ENCODE measurements around the gene VSTM2L.
"Not testable (repeated sequence)": the region's sequence is repeated elsewhere in the genome, so short reads cannot be mapped to it uniquely, and the experiment has no call there.

Gene VSTM2L

GRCh38 chr20:37902504-37903313, at the start of gene VSTM2L:
TSS of gene VSTM2L (plus strand) at chr20:37903127. CDS start at chr20:37903351, 224 bp downstream.
- peak; percentile 54 for DNase-seq (ENCODE audit: low read depth)

DNA sequence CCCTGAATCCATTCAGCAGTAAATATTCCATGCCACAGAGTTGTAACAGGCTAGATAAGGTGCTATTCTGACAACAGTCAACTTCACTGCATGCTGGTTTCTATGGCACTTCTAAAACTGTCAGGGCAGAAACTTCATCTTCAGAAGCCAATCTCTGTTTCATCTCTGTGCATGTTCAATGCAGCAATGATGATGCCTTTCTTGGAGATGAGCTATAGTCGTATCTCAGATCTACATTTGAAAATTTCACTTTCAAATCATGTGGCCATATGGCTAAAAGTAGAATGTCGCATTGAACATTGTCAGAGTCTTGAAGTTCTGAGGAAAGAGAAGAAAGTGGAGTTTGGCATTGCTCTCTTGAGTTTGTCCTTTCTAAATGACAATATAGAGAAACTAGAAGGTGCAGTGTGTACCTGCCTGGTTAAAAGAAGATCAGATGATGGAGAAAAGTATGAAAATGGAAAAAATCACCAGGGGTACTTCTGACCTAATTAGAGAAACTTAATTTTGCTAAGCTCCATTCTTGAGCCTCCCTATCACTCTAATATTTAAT, 49.0 kb upstream of the VSTM2L start:
- no peak for DNase-seq (ENCODE audit: low read depth)

- not testable (repeated sequence) for DNase-seq (ENCODE audit: low read depth)
These were observed 46.9 kb upstream of the VSTM2L start for GRCh38 chr20:37856034-37856433.

DNA sequence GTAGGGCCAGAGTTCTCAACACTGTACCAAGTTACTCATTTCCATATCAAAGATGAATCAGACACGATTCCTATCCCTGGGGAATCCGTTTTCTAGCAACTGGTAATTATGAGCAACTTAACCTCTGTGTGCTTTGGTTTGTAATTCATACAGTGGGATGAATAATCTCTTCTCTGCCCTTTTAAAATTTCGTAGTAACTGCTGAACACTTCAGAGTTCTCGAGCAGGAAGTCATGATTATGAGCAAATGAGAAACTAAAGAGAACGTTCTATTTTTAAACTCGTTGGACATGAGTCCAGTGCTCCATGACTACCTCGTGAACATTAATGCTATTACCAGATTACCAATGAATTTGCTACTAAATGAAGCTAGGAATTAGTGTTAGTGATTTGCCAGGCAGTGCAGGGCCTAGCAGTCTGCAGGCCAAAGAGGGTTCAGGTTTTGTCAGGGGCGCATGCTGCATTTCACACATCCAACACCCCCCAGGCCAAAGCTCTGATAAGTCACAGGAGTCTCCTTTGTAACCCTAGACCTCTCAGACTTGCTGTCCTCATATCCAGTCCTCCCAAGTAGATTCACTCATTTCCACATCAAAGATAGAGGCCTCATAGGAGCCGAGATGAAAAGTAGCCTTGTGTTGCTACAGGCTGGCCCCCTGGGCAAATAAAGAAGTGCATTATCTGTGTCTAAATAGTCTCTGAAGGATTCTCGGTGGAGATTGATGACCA, 45.8 kb upstream of the VSTM2L start:
- DNase-seq (ENCODE audit: low read depth), result peak; percentile 83

- no peak for DNase-seq (ENCODE audit: low read depth)
These were observed 43.3 kb upstream of the VSTM2L start for GRCh38 chr20:37859406-37860171.

DNA sequence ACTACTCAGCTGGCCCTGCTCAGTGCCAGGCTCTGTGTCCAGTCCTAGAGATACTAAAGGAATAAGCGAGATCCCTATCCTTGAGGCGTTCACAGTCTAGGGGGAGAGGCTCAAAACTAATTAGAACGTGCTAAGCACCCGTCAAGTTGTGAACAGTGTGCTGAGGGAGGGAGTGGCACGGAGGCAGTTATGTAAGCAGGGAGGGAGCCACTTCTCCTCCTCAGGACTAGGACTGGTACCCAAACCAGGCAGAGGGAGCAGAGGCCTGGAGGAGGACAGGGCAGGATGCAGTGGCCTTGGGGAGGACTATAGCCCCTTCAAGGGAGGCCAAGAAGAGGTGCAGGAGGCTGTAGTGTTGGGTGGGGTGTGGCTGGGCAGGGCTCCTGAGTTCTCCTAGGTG, 39.6 kb upstream of the VSTM2L start:
- no peak for DNase-seq (ENCODE audit: low read depth)

- no peak for DNase-seq (ENCODE audit: low read depth)
These were observed 38.6 kb upstream of the VSTM2L start for GRCh38 chr20:37864298-37864697.

- DNase-seq (ENCODE audit: low read depth), result no peak
These were observed 36.9 kb upstream of the VSTM2L start for GRCh38 chr20:37866051-37866450.

GRCh38 chr20:37867289-37868195, 35.4 kb upstream of the VSTM2L start:
- no peak for DNase-seq (ENCODE audit: low read depth)

DNA sequence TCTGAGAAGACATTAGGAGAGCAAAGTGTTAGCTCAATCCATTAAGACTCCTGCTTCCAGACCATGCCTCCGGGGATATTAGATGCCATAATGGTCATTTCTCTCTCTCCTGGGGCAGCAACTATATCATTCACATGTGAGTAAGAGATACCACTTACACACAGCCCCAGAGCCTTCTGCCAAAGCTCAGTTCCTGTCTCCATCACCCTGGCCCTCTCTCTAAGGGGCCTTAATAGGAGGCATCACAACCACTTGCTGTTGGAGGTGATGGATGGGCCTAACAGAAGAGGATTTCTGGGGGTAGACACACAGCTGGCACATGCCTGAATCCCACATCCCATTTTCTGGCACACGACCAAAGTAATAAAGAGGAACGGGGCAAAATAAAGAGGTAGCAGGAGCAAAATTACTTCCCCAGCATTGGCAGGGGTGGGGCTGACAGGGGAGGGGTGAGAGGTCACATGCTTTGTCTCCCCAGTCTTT, 34.0 kb upstream of the VSTM2L start:
- no peak for DNase-seq (ENCODE audit: low read depth)

GRCh38 chr20:37869334-37869861, 33.5 kb upstream of the VSTM2L start:
- no peak for DNase-seq (ENCODE audit: low read depth)

DNA sequence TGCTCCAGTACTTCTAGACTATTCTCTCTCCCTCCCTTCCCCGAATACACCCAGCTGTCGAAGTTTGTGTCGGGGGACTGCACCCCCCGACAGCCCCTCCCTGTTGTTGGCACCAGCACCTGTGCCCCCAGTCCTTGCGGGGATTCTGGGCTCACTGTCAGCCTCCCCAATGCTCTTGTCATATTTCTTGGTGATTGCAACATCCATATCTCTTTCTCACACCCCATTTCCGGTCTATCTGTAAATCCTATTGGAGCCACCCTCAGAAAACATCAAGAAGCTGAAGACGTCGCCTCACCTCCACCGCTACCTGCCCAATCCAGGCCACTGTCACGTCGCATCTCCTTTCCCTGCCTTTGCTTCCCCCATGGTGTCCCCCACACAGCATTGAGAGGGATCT, 32.6 kb upstream of the VSTM2L start:
- DNase-seq (ENCODE audit: low read depth), result no peak

DNA sequence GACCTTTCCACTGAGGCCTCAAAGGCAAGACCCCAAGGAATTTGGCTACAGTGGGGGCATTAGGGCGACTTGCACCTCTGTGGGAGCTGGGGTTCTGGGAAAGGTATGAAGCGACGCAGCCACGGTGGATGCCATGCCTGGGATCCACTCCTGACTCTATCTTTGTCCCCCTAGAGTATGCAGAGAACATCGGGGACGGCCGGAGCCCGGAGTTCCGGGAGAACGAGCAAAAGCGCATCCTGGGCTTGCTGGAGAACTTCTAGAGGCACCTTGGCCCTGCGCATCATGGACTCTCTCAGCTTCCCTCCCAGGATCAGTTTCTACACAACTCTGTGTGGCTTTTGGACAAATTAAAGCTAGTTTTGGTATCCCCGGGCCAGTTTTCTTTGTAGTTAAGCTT, 31.2 kb upstream of the VSTM2L start:
- no peak for DNase-seq (ENCODE audit: low read depth)

DNA sequence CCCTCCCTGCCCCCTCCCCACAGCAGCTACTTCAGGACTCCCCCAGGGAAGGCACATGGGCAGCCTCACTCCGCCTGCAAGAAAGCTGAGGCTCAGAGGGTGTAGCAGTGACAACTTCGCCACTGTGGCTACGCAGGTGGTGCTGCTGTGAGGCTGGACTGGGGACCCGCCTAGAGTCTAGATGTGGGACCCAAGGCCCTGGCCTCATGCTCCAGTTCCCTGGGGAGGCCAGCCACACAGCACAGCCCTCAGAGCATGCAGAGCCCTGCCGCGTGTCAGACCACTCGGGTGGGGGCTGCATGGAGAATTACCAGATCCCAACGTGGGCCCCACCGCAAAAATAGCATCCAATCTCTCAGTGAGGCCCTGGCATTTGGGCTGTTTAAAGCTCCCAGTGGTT, 30.8 kb upstream of the VSTM2L start:
- no peak for DNase-seq (ENCODE audit: low read depth)

DNA sequence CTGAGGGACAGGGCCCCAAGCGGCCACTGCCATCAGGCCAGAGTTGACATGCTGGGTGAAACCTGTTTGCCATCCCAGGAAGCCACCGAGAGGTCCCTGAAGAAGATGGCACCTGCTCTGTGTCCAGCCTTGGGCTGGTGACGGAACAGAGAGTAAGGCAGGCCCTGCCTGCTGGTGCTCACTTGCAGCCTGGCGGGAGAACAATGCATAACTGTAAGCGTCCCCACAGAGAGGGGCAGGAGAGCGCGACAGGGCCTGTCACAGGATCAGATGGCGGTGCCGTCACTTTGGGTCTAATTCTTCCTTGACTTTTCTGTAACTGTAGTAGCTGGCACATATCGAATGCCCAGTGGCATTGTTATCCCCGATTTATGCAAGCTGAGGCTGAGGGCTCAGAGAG, 29.0 kb upstream of the VSTM2L start:
- no peak for DNase-seq (ENCODE audit: low read depth)

- no peak for DNase-seq (ENCODE audit: low read depth)
These were observed 27.3 kb upstream of the VSTM2L start for GRCh38 chr20:37875460-37876175.

DNA sequence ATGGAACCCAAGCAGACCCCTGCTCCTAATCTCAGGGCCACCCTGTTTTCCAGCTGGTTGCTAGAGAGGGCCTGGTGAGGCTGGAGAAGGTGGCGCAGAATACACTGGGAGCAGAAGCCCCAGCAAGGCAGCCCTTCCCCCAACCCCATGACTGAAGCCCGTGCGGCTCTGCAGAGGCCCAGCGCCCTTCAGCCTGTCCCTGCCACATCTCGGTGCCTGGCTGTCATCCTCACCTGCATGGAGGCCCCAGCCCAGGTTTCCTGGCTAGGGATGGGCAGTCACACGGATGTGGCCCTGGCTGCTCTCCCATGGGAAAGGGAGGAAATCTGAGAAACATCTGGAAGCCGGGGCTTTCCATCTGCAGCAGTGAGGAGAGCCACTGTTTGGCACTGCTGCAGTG, 26.1 kb upstream of the VSTM2L start:
- DNase-seq (ENCODE audit: low read depth), result no peak

DNA sequence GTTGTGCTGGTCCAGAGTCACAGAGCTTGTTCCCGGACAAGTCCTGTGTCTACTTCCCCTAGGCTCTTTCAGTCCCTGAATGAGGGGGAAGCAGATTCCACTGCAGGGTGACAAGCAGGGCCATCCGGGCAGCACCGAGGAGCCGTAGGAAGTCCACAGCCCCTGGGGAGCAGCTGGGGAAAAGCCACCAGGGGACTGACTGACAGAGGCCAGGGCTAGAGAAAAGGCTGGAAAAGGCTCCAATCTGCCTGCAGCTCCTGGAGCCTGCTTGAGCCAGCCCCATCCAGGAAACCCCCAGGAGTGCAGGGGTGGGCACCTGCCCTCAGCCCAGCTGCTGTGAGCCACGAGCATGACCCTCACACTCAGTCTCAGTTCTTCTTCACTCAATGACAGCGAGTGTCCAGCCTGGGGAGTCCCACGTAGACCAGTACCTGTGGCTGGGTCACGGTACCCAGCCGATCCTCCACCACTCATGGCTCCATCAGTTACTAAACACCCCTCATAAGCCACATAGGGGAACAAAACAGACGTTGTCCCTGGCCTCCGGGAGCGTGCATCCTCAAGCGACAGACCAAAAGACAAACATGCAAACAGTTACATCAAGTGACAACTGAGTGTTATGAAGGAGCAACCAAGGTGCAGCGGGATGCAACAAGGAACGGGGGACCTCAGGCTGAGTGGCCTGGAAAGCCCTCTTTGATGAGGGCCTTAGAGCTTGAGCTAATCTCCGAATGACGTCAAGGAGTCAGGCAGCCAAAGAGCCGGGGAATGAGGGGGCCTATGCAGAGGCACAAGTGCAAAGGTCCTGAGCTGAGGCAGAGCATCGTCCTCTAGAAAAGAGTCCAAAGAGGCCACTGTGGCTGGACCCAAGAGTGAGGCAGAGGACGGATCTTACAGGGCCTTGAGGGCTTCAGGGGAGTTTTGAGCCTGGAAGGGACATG, 24.8 kb upstream of the VSTM2L start:
- no peak for DNase-seq (ENCODE audit: low read depth)
